BJ (cell line): ENCODE measurements around the gene BLCAP. TPM values are rescaled to one million over a fixed set of nuclear protein-coding genes. Genes with fewer than 3 reads are reported as not detected.

Experiments used
- CTCF ChIA-PET: fragments of 350-600 bp; formaldehyde crosslinking; extraction: SDS; loops from one replicate; lab custom pipeline; 2021; ENCODE audit warnings: antibody characterized with exemption, inconsistent platforms; lab: Yijun Ruan, JAX
- POLR2A ChIA-PET: fragments of 300-600 bp; sonication (Branson Sonifier 250); formaldehyde crosslinking; extraction: SDS; loops from one replicate; lab custom pipeline; 2021; ENCODE audit warnings: antibody characterized with exemption; lab: Charles Lee
- DNase-seq: peaks from one replicate; pipeline ENCODE4 v3.0.0-alpha.2; 2011; ENCODE audit warnings: low read depth
- H3K27me3 ChIP-seq: 2 replicates; pipeline ENCODE4 v1.6.0; 2011; ENCODE audit warnings: low read length; ENCODE audit not compliant: control insufficient read depth, insufficient read depth
- H3K36me3 ChIP-seq: 2 replicates; pipeline ENCODE4 v1.5.1; 2011; ENCODE audit warnings: low read length; ENCODE audit not compliant: control insufficient read depth, insufficient read depth
- H3K4me3 ChIP-seq: 2 replicates; pipeline ENCODE4 v1.5.1; 2011; ENCODE audit warnings: low read depth, mild to moderate bottlenecking, control low read depth, low read length
- polyA plus RNA-seq: library from polyadenylated mRNA; depleted of rRNA; stranded (reverse); fragments of >200 nt; gene quantifications from 2 replicates; pipeline ENCODE4 v1.2.3, GENCODE V29; 2011
- TF ChIP-seq, protein P1 (sequence below): IDR thresholded peaks from 2 replicates; pipeline ENCODE4 v1.5.1; 2011; ENCODE audit warnings: low read depth, mild to moderate bottlenecking, control low read depth, inconsistent platforms, low read length, moderate library complexity; ENCODE audit not compliant: insufficient read depth

BLCAP gene
- polyA plus RNA-seq, 1 experiment = 98.7 TPM

GRCh38 chr20:37505263-37506151, 22.2 kb downstream of the BLCAP start:
- CTCF ChIA-PET = interaction anchor here (1.1 to 1.8 kb wide), 3 partner anchors 10 to 229 kb away, joined by 3 to 6 read pairs (median 3); no protein-coding TSS in a partner anchor
- Histone ChIP-seq H3K4me3 (no peak overlapping the region), H3K27me3 (no peaks in the 10 kb centered on the region), H3K36me3 (peaks cover 7% of the 10 kb centered on the region)
- TF ChIP-seq, protein P1, sequence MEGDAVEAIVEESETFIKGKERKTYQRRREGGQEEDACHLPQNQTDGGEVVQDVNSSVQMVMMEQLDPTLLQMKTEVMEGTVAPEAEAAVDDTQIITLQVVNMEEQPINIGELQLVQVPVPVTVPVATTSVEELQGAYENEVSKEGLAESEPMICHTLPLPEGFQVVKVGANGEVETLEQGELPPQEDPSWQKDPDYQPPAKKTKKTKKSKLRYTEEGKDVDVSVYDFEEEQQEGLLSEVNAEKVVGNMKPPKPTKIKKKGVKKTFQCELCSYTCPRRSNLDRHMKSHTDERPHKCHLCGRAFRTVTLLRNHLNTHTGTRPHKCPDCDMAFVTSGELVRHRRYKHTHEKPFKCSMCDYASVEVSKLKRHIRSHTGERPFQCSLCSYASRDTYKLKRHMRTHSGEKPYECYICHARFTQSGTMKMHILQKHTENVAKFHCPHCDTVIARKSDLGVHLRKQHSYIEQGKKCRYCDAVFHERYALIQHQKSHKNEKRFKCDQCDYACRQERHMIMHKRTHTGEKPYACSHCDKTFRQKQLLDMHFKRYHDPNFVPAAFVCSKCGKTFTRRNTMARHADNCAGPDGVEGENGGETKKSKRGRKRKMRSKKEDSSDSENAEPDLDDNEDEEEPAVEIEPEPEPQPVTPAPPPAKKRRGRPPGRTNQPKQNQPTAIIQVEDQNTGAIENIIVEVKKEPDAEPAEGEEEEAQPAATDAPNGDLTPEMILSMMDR = no peak
- no peak for DNase-seq
- POLR2A ChIA-PET = no interaction called here

DNA sequence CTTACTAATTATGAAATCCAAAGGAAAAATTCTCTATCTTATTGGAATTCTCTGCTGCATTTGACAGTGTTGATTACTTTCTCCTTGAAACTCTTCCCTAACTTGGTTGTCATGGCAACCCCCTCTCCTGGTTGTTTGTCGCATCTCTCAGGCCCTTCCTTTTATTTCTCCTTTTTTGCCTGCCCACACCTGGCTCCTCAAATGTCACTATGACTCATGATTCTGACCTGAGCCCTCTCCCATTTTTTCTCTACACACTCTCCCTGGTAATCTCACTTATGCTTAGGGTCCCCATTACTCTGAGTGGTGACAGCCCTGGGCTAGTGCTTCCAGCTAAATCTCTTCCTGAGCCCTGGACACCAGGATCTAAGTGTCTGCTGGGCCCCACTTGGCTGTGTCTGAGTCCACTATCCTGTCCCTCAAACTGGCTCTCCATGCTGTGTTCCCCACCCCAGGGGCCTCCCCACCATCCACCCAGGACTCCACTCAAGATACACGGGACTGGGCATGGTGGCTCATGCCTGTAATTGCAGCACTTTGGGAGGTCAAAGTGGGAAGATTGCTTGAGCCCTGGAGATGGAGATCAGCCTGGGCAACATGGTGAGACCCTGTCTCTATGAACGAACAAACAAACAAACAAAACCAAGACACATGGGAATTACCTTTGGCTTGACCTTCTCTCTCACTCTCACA, 23.1 kb downstream of the BLCAP start:
- H3K4me3 ChIP-seq = no peak overlapping the region
- ChIA-PET CTCF (interaction anchor here (1.1 to 1.8 kb wide), 2 partner anchors 20 to 228 kb away, joined by 3 read pairs; no protein-coding TSS in a partner anchor), POLR2A (no interaction called here)
- peaks cover 7% of the 10 kb centered on the region for H3K36me3 ChIP-seq
- H3K27me3 ChIP-seq = no peaks in the 10 kb centered on the region
- TF ChIP-seq, protein P1 = no peak
- DNase-seq = no peak

- DNase-seq = no peak
- H3K36me3 ChIP-seq = peaks cover 3% of the 10 kb centered on the region; the same call in 1 of the 2 replicates
- no peak overlapping the region for H3K4me3 ChIP-seq
- ChIA-PET POLR2A (no interaction called here), CTCF (no interaction called here)
- H3K27me3 ChIP-seq = no peaks in the 10 kb centered on the region
- TF ChIP-seq, protein P1 = no peak
These were observed 24.3 kb downstream of the BLCAP start for GRCh38 chr20:37503256-37503927.

DNA sequence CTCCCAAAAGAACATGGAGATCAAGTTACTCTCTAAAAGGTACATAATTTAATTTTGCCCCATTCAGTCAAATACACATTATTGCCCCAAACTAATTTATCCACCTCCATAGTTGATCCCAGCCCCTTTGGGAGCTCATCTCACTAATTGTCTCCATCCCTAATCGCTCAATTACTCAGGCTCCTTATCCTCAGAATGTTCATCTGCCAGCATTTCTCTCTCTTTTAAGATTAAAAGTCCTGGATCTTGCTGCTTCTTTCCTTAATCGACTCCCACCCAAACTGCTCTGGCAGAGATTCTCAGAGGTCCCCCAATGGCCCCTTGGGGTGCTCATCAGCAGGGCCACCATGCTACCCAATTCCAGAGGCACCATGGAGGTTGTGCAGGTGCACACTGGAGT, 25.0 kb downstream of the BLCAP start:
- no peaks in the 10 kb centered on the region for H3K27me3 ChIP-seq
- TF ChIP-seq, protein P1 = no peak
- peaks cover 3% of the 10 kb centered on the region; the same call in 1 of the 2 replicates for H3K36me3 ChIP-seq
- DNase-seq = no peak
- POLR2A ChIA-PET = no interaction called here
- no peak overlapping the region for H3K4me3 ChIP-seq
- CTCF ChIA-PET = no interaction called here
